Superior temporal gyrus (tissue), 1 donor: ENCODE results near the gene KIF13A.
A peak's percentile ranks its signal among the peaks of the same experiment; 100 is the strongest.
"Not testable (repeated sequence)": the region's sequence is repeated elsewhere in the genome, so short reads cannot be mapped to it uniquely, and the experiment has no call there.

ENCODE experiments used
- DNase-seq: peaks from one replicate; pipeline ENCODE4 v3.0.0-alpha.2; 2016; ENCODE audit errors: extremely low spot score

Gene KIF13A

GRCh38 chr6:17998442-17998841 lies 11.0 kb upstream of the KIF13A start:
- no peak for DNase-seq

GRCh38 chr6:17998003-17998402 lies 10.6 kb upstream of the KIF13A start:
- no peak for DNase-seq

GRCh38 chr6:17995414-17995813 lies 8.0 kb upstream of the KIF13A start:
- DNase-seq: no peak

GRCh38 chr6:17994019-17994418 lies 6.6 kb upstream of the KIF13A start:
- DNase-seq: no peak

GRCh38 chr6:17988422-17988944 lies 1.0 kb upstream of the KIF13A start:
- DNase-seq: no peak

- peak; percentile 87 for DNase-seq
Measured at GRCh38 chr6:17987697-17988421, 424 bp upstream of the KIF13A start.

GRCh38 chr6:17986656-17987446 lies 584 bp downstream of the KIF13A start:
- DNase-seq: peak; percentile 72

- peak; percentile 59 for DNase-seq
Measured at GRCh38 chr6:17985934-17986655, 1.3 kb downstream of the KIF13A start.

GRCh38 chr6:17984812-17985670 lies 2.4 kb downstream of the KIF13A start:
- DNase-seq: peak; percentile 76

GRCh38 chr6:17984399-17984798 lies 3.0 kb downstream of the KIF13A start:
- DNase-seq: peak; percentile 20

- no peak for DNase-seq
Measured at GRCh38 chr6:17983730-17984129, 3.7 kb downstream of the KIF13A start.

GRCh38 chr6:17980329-17980728 lies 7.1 kb downstream of the KIF13A start:
- DNase-seq: no peak

GRCh38 chr6:17979479-17979878 lies 8.0 kb downstream of the KIF13A start:
- DNase-seq: no peak

GRCh38 chr6:17976258-17976657 lies 11.2 kb downstream of the KIF13A start:
- not testable (repeated sequence) for DNase-seq

GRCh38 chr6:17974570-17975368 lies 12.7 kb downstream of the KIF13A start:
- no peak for DNase-seq

GRCh38 chr6:17972978-17973622 lies 14.3 kb downstream of the KIF13A start:
- DNase-seq: no peak

GRCh38 chr6:17972074-17972952 lies 15.1 kb downstream of the KIF13A start:
- no peak for DNase-seq

- no peak for DNase-seq
Measured at GRCh38 chr6:17971128-17972073, 16.0 kb downstream of the KIF13A start.
